Right ventricle myocardium superior (tissue), 1 donor: ENCODE measurements around the gene CNIH1. TPM values are rescaled to one million over a fixed set of nuclear protein-coding genes. Genes with fewer than 3 reads are reported as not detected.
"Not testable (repeated sequence)": the region's sequence is repeated elsewhere in the genome, so short reads cannot be mapped to it uniquely, and the experiment has no call there.

Source experiments
- ATAC-seq: fragments of 200-7000 bp; cut with Tn5 transposase; one replicate; pipeline ENCODE4 v1.9.1; 2020; ENCODE audit warnings: mild to moderate bottlenecking; ENCODE audit not compliant: poor library complexity
- DNase-seq: peaks from one replicate; pipeline ENCODE4 v3.0.0-alpha.2; 2020
- intact Hi-C: fragments of 100-400 bp; cut with DNase I; formaldehyde crosslinking; loops from one replicate; pipeline ENCODE4 v1.11.2; 2022
- total RNA-seq: library from RNA; stranded (reverse); fragmentation: NEBNext Ultra II Directional; extraction: Animal tissue kit (Norgen Biotek cat#: 25700); gene quantifications from one replicate; pipeline ENCODE4 v1.2.1, GENCODE V29; 2021
- donor health status: DM: no; HTN: yes; CAD: no; lungs with severe emphysema.

CNIH1 gene
- total RNA-seq, 1 donor from 2014 or later: 97.0 TPM

DNA sequence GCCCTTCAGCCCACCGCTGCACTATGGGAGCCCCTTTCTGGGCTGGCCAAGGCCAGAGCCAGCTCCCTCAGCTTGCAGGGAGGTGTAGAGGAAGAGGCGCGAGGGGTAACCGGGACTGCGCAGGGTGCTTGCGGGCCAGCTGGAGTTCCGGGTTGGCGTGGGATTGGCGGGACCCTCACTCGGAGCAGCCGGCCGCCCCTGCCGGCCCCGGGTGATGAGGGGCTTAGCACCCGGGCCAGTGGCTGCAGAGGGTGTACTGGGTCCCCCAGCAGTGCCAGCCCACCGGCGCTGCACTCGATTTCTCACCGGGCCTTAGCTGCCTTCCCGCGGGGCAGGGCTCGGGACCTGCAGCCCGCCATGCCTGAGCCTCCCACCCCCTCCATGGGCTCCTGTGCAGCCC, 1.8 kb upstream of the CNIH1 start:
- DNase-seq, intact Hi-C loops, ATAC-seq: not testable (repeated sequence)

- DNase-seq (no peak), ATAC-seq (no peak)
- intact Hi-C loops: no loop called here
Measured at GRCh38 chr14:54440476-54440872, 700 bp downstream of the CNIH1 start.

DNA sequence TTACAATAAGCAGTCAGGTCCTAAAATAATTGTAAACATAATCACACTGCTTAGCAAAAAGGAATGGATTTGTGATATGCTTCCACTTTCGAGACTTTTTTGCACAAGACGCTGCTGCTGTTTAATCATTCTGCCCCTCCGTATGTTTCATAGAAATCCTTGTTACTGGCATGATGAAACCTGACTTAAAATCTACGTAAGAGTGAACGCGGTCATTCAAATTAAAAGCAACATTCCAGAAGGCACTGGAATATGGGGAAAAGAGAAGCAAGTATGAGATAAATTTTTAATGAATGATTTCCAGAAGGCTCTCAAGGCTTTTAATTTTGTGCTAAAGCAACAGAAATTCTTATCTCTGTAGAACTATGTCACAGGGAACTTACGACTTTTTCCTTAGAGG, 1.1 kb downstream of the CNIH1 start:
- ATAC-seq (no peak), DNase-seq (no peak)
- intact Hi-C loops: no loop called here

GRCh38 chr14:54438703-54439102, 2.5 kb downstream of the CNIH1 start:
- intact Hi-C loops: no loop called here
- no peak for DNase-seq
- ATAC-seq: no peak

GRCh38 chr14:54437954-54438353, 3.2 kb downstream of the CNIH1 start:
- intact Hi-C loops, ATAC-seq, DNase-seq: not testable (repeated sequence)

DNA sequence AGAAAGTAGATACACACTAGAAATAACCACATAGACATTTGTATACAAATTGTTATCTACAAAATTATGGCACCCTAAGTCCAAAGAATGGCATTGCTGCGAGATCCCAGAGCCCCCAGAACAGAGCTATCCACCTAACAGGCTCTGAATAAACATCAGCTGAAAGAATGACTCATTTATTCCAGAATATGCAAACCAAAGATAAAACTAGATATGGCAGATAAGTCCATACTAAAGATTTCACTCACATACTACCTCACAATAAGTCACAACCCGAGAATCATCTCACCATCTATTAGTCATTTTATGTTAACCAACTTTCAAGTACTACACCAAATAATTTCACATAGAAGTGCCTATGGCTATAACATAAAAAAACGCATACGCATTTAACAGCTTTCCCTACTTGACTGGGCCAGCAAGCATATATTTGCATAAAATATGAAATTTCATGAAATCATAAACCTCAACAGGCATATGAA, 5.6 kb downstream of the CNIH1 start:
- no peak for DNase-seq
- intact Hi-C loops: no loop called here
- no peak for ATAC-seq

DNA sequence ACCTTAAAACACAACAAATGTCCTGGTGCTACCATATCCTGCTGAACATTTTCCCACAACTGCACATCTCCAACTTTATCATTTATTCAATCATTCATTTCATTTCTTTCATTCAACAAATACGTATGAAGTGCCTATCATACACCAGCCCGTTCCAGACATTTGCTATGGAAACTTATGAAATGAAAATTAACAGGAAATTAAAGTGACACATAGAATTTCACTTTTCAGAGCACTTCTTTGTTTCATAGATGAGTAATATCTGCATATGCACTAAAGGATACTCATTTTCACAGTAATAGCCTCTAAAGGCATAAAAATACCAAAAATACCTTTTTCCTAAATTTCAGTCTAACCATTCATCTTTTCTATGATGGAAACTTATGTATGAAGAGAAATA, 12.6 kb downstream of the CNIH1 start:
- intact Hi-C loops: no loop called here
- DNase-seq: no peak
- ATAC-seq: no peak

GRCh38 chr14:54427871-54428270, 13.3 kb downstream of the CNIH1 start:
- intact Hi-C loops: no loop called here
- ATAC-seq (peak; percentile 87), DNase-seq (no peak)

DNA sequence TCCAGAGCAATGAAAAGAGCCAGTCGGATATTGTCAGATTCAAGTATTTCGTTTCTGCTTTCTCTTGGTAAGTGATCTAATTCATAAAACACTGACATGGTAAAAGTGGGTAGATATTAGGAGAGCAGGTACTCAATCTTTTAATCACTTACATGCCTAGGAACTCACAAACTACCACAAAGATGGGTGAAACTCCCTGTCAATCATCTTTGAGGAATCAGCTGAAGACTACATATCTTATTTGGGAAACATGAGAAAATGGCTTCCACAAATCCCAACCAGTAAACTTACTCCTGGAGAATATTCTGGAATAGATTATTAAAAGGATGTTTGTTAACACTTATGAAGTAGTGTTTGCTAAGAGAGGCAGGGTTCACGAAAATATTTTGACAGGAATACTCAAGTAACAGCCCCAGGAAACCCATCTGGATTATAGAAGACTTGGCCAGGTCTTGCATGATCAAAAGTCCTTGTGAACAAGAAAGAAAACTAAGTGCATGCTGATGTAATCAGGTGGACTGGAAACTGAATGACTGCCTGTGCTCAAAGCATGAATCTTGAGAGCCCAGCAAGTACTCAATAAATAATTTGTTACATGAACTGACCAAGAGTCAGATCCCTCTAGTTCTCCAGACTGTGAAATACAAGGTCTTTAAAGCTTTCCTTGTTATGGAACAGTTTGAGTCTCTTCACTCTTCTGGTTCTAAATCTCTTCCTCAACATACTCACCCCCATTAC, 15.5 kb downstream of the CNIH1 start:
- ATAC-seq: no peak
- no peak for DNase-seq
- intact Hi-C loops: no loop called here

- intact Hi-C loops: no loop called here
- ATAC-seq: no peak
- DNase-seq: no peak
Measured at GRCh38 chr14:54425068-54425467, 16.1 kb downstream of the CNIH1 start.

- no peak for ATAC-seq
- intact Hi-C loops: no loop called here
- no peak for DNase-seq
Measured at GRCh38 chr14:54424479-54424901, 16.7 kb downstream of the CNIH1 start.

DNA sequence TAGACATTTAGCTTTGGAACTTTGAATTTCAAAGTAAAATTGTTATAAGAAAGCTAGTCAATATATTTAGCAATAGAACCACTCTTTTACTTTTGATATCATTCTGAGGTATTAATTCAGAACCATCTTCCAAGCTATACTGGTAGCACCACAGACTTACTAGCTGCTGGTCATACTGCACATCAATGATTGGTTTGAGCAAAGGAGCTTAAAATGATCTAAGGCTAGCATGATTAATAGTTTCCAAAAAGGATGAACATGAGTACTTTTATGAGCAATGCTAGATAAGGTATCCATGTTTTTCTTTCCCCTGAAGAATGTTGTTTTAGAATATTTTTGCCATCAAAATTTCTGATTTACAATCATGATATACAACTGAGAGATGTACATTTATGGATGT, 17.2 kb downstream of the CNIH1 start:
- intact Hi-C loops: no loop called here
- no peak for ATAC-seq
- no peak for DNase-seq

DNA sequence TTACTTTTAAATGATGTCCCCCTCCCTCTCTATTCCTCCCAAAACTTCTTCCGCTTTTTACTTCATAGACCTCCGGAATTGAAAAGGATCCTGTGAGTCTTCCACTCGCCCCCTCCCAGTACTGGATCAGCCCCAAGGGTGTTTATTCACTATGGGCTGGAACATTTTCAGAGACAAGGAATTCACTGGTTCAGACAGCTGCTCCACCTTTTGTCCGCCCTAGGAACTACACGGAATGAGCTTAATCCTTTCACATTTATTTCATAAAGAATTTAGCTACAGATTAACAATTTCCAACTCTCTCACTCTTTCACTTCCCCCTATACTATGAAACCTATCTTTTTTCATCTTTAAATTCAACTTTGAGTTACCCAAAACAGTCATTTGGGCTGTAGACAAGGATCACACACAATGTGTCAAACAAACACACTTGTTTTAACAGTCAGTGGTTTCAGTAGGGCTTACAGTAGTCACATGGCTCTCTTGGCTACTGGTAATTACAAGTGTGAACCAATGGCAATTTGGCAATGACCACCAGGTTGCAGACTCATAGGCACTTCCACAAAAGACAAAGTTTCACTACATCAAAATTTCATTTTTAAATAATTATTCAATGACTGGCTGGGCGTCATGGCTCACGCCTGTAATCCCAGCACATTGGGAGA, 20.6 kb downstream of the CNIH1 start:
- ATAC-seq (peak; percentile 56), DNase-seq (no peak)
- intact Hi-C loops: no loop called here

DNA sequence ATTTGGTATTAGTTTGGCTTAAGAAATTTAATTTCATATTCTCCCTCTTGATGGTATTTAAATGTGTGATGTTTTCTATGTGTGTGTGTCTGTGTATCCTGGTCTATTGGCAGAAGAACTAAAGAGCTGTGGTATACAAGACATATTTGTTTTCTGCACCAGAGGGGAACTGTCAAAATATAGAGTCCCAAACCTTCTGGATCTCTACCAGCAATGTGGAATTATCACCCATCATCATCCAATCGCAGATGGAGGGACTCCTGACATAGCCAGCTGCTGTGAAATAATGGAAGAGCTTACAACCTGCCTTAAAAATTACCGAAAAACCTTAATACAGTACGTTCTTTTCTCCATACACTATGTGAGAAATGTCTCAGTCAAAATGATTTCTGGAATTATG, 29.8 kb downstream of the CNIH1 start:
- intact Hi-C loops: no loop called here
- DNase-seq (no peak), ATAC-seq (no peak)

DNA sequence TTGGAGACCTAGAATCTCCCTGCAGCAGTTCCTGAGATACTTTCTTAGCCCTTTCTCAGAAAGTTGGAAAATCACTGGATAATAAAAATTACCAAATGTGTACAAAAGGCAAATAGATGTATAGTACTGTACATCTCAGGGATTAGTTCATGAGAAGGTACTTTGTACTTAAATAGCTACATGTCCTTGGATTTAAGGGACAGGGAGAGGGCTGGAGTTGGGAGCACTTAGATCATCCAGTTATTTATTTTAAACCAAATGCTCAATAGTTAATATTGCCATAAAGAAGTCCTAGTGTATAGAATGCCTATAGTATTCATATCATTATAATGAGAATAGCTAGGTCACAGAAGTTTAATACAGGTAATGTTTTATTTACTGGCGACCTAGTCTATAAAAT, 31.0 kb downstream of the CNIH1 start:
- ATAC-seq: no peak

GRCh38 chr14:54403401-54404005, 37.7 kb downstream of the CNIH1 start:
- DNase-seq, ATAC-seq, intact Hi-C loops: not testable (repeated sequence)

More for the DNA sequence above, 31.0 kb downstream of the CNIH1 start:
- intact Hi-C loops: no loop called here
- no peak for DNase-seq

- intact Hi-C loops: no loop called here
- no peak for DNase-seq
- ATAC-seq: no peak
Measured at GRCh38 chr14:54399560-54399959, 41.6 kb downstream of the CNIH1 start.

GRCh38 chr14:54396493-54397335, 44.5 kb downstream of the CNIH1 start, which contains the start of gene CDKN3:
CDKN3 (plus strand) TSS chr14:54397007; CDS start chr14:54397069, 62 bp downstream.
- intact Hi-C loops: no loop called here

DNA sequence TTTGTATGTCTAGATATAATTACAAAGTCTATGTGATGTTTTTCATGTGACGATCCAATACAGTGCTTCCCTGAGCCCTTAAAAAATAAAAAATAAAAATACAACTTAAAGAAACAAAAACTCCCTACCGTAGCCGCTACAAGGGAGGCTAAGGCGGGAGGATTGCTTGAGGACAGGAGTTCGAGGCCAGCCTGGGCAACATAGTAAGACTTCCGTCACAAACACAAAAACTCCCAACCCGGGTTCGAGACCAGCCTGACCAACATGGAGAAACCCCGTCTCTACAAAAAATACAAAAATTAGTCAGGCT, 45.0 kb downstream of the CNIH1 start:
- ATAC-seq (no peak), DNase-seq (no peak)
- intact Hi-C loops: no loop called here

More at GRCh38 chr14:54396493-54397335, 44.5 kb downstream of the CNIH1 start, which contains the start of gene CDKN3:
- DNase-seq (peak; percentile 99), ATAC-seq (peak; percentile 99)
